Kidney (tissue), 11 donors: ENCODE results near the gene KCNE2. TPM values are rescaled to one million over a fixed set of nuclear protein-coding genes. Genes with fewer than 3 reads are reported as not detected.
"Not testable (repeated sequence)": the region's sequence is repeated elsewhere in the genome, so short reads cannot be mapped to it uniquely, and the experiment has no call there.

ENCODE experiments used
- DNase-seq, 5 donors: peaks; one replicate each; pipeline ENCODE4 v3.0.0-alpha.2; 2013 to 2020
- FAIRE-seq: peaks from 2 replicates; lab custom pipeline; 2012; peaks lifted over from hg19 to GRCh38; lab: Jason Lieb, UNC
- H3K27ac ChIP-seq, 2 donors: one replicate each; pipeline ENCODE4 v1.7.0; 2013; ENCODE audit warnings: low read depth in 2 of 2, low read length in 2 of 2, inconsistent platforms in 1 of 2
- H3K27me3 ChIP-seq: one replicate; pipeline ENCODE4 v1.7.1; 2013; ENCODE audit warnings: low read length, inconsistent platforms; ENCODE audit not compliant: control insufficient read depth, insufficient read depth
- H3K36me3 ChIP-seq, 3 donors: one replicate each; pipeline versions ENCODE4 v1.7.0 to v1.7.1; 2013; ENCODE audit warnings: low read length in 3 of 3, control low read depth in 1 of 3, inconsistent platforms in 1 of 3; ENCODE audit not compliant: insufficient read depth in 3 of 3, control insufficient read depth in 2 of 3
- H3K4me1 ChIP-seq, 3 donors: one replicate each; pipeline versions ENCODE4 v1.7.0 to v1.7.1; 2013; ENCODE audit warnings: low read length in 3 of 3, inconsistent platforms in 1 of 3, low read depth in 1 of 3; ENCODE audit not compliant: control insufficient read depth in 2 of 3, insufficient read depth in 2 of 3
- H3K4me3 ChIP-seq, 3 donors: one replicate each; pipeline versions ENCODE4 v1.7.0 to v1.8.1; 2013; ENCODE audit warnings: low read length in 3 of 3, control low read depth in 1 of 3, inconsistent platforms in 1 of 3
- H3K9ac ChIP-seq, 3 donors: one replicate each; pipeline versions ENCODE4 v1.7.0 to v1.7.1; 2013; ENCODE audit warnings: low read length in 3 of 3, control low read depth in 1 of 3, inconsistent platforms in 1 of 3
- H3K9me3 ChIP-seq, 3 donors: one replicate each; pipeline versions ENCODE4 v1.7.0 to v1.7.1; 2013; ENCODE audit warnings: low read length in 3 of 3, control low read depth in 1 of 3, inconsistent platforms in 1 of 3; ENCODE audit not compliant: control insufficient read depth in 2 of 3, insufficient read depth in 1 of 3
- intact Hi-C: fragments of 100-400 bp; cut with DNase I; formaldehyde crosslinking; loops from one replicate; pipeline ENCODE4 v1.11.1; 2022
- polyA plus RNA-seq: library from polyadenylated mRNA; stranded (reverse); fragments of 350-450 nt; fragmentation: Illumina TruSeq; extraction: RNeasy Lipid Tissue Mini Kit (QIAGEN cat#74804); gene quantifications from one replicate; pipeline ENCODE4 v1.2.3, GENCODE V29; 2014; ENCODE audit warnings: low read depth, low replicate concordance; ENCODE audit not compliant: insufficient read depth
- total RNA-seq: library from RNA; stranded (reverse); fragmentation: NEBNext Ultra II Directional; extraction: Animal tissue kit (Norgen Biotek cat#: 25700); gene quantifications from one replicate; pipeline ENCODE4 v1.2.1, GENCODE V29; 2021
- donor health status: control.
- donor health status: control.
- donor health status: DM: yes; HTN: yes; CAD: no.
- donor health status: Normal renal cell carcinoma (clear cell type).

Gene KCNE2
- total and polyA plus RNA-seq, 2 donors from 2014 or later: 0.80 TPM; not detected in 1

GRCh38 chr21:34383724-34384415, 20.1 kb downstream of the KCNE2 start:
- H3K9me3 ChIP-seq, DNase-seq, FAIRE-seq, H3K9ac ChIP-seq, H3K36me3 ChIP-seq, H3K27me3 ChIP-seq, H3K4me3 ChIP-seq, H3K4me1 ChIP-seq, H3K27ac ChIP-seq, intact Hi-C loops: not testable (repeated sequence)

GRCh38 chr21:34400522-34400921, 36.7 kb downstream of the KCNE2 start:
- FAIRE-seq, H3K9ac ChIP-seq, H3K27me3 ChIP-seq, H3K27ac ChIP-seq, H3K36me3 ChIP-seq, H3K4me1 ChIP-seq, H3K9me3 ChIP-seq, intact Hi-C loops, H3K4me3 ChIP-seq, DNase-seq: not testable (repeated sequence)

GRCh38 chr21:34404742-34405141, 40.9 kb downstream of the KCNE2 start:
- H3K4me3 ChIP-seq, H3K9me3 ChIP-seq, H3K4me1 ChIP-seq, H3K27me3 ChIP-seq, H3K27ac ChIP-seq, FAIRE-seq, DNase-seq, intact Hi-C loops, H3K36me3 ChIP-seq, H3K9ac ChIP-seq: not testable (repeated sequence)

GRCh38 chr21:34405686-34406085, 41.9 kb downstream of the KCNE2 start:
- DNase-seq, H3K9ac ChIP-seq, H3K4me1 ChIP-seq, H3K27me3 ChIP-seq, H3K9me3 ChIP-seq, intact Hi-C loops, H3K4me3 ChIP-seq, H3K27ac ChIP-seq, H3K36me3 ChIP-seq, FAIRE-seq: not testable (repeated sequence)

GRCh38 chr21:34406102-34406501, 42.3 kb downstream of the KCNE2 start:
- H3K9ac ChIP-seq, intact Hi-C loops, H3K4me3 ChIP-seq, H3K27me3 ChIP-seq, H3K36me3 ChIP-seq, DNase-seq, H3K27ac ChIP-seq, H3K4me1 ChIP-seq, FAIRE-seq, H3K9me3 ChIP-seq: not testable (repeated sequence)

- H3K9ac ChIP-seq, DNase-seq, intact Hi-C loops, H3K4me1 ChIP-seq, H3K9me3 ChIP-seq, FAIRE-seq, H3K36me3 ChIP-seq, H3K4me3 ChIP-seq, H3K27me3 ChIP-seq, H3K27ac ChIP-seq: not testable (repeated sequence)
Observed at GRCh38 chr21:34406676-34407075, 42.9 kb downstream of the KCNE2 start.

GRCh38 chr21:34407294-34407693, 43.5 kb downstream of the KCNE2 start:
- H3K27ac ChIP-seq, H3K9ac ChIP-seq, H3K9me3 ChIP-seq, H3K4me1 ChIP-seq, H3K36me3 ChIP-seq, FAIRE-seq, H3K27me3 ChIP-seq, intact Hi-C loops, H3K4me3 ChIP-seq, DNase-seq: not testable (repeated sequence)

- H3K4me1 ChIP-seq, H3K27me3 ChIP-seq, H3K9me3 ChIP-seq, H3K36me3 ChIP-seq, H3K4me3 ChIP-seq, H3K27ac ChIP-seq, H3K9ac ChIP-seq, intact Hi-C loops, FAIRE-seq, DNase-seq: not testable (repeated sequence)
Observed at GRCh38 chr21:34417448-34418077, 53.8 kb downstream of the KCNE2 start.
